Progenitor cell of endocrine pancreas (in vitro differentiated cells): ENCODE results near the gene RHOB. TPM values are rescaled to one million over a fixed set of nuclear protein-coding genes. Genes with fewer than 3 reads are reported as not detected.
A peak's percentile ranks its signal among the peaks of the same experiment; 100 is the strongest.

Source experiments
- DNase-seq: peaks from one replicate; pipeline ENCODE4 v3.0.0; 2021; ENCODE audit warnings: low spot score; ENCODE audit not compliant: unreplicated experiment
- H3K27ac Mint-ChIP-seq: 2 replicates; pipeline ENCODE4 v1.8.0; 2021; ENCODE audit warnings: mild to moderate bottlenecking, moderate library complexity, mixed read lengths
- H3K27me3 Mint-ChIP-seq: 2 replicates; pipeline ENCODE4 v1.8.0; 2021; ENCODE audit warnings: mixed read lengths
- H3K36me3 Mint-ChIP-seq: 2 replicates; pipeline ENCODE4 v1.8.0; 2022; ENCODE audit warnings: mixed read lengths; ENCODE audit not compliant: insufficient read depth
- H3K4me1 Mint-ChIP-seq: 2 replicates; pipeline ENCODE4 v1.8.0; 2021; ENCODE audit warnings: low read depth, mixed read lengths
- H3K4me3 Mint-ChIP-seq: 2 replicates; pipeline ENCODE4 v1.8.0; 2021; ENCODE audit warnings: low read depth, mild to moderate bottlenecking, moderate library complexity, mixed read lengths
- H3K9me3 Mint-ChIP-seq: 2 replicates; pipeline ENCODE4 v1.8.0; 2021; ENCODE audit warnings: low read depth, mixed read lengths
- total RNA-seq: library from RNA; stranded (reverse); gene quantifications from 2 replicates; pipeline ENCODE4 v1.2.1, GENCODE V29; 2021
- TF ChIP-seq, protein P1 (sequence below): fragments of 200-600 bp; sonication (generic); IDR thresholded peaks from one replicate; pipeline ENCODE4 v1.5.0; 2021; ENCODE audit warnings: antibody characterized with exemption, mild to moderate bottlenecking; ENCODE audit not compliant: unreplicated experiment

RHOB gene
- total RNA-seq, 1 donor from 2014 or later, result 148 TPM

DNA sequence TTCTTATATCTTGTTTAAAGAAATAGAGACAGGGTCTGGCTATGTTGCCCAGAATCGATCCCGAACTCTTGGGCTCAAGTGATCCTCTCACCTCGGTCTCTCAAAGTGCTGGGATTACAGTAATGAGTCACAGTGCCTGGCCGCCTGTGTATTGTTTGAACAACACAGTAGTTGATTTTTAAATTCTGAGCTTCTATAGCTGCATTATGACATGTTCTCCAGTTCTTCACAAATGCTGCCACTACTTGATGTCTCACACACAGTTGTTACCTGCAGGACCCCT lies 7.7 kb upstream of the RHOB start:
- TF ChIP-seq, protein P1, sequence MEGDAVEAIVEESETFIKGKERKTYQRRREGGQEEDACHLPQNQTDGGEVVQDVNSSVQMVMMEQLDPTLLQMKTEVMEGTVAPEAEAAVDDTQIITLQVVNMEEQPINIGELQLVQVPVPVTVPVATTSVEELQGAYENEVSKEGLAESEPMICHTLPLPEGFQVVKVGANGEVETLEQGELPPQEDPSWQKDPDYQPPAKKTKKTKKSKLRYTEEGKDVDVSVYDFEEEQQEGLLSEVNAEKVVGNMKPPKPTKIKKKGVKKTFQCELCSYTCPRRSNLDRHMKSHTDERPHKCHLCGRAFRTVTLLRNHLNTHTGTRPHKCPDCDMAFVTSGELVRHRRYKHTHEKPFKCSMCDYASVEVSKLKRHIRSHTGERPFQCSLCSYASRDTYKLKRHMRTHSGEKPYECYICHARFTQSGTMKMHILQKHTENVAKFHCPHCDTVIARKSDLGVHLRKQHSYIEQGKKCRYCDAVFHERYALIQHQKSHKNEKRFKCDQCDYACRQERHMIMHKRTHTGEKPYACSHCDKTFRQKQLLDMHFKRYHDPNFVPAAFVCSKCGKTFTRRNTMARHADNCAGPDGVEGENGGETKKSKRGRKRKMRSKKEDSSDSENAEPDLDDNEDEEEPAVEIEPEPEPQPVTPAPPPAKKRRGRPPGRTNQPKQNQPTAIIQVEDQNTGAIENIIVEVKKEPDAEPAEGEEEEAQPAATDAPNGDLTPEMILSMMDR, result no peak
- no peaks in the 10 kb centered on the region for H3K36me3 Mint-ChIP-seq
- no peak for DNase-seq
- H3K27me3 Mint-ChIP-seq, result peaks cover 3% of the 10 kb centered on the region
- H3K4me1 Mint-ChIP-seq, result peaks cover 17% of the 10 kb centered on the region
- no peak overlapping the region for H3K4me3 Mint-ChIP-seq
- peak overlapping the region; percentile 53 for H3K27ac Mint-ChIP-seq
- H3K9me3 Mint-ChIP-seq, result no peaks in the 10 kb centered on the region

DNA sequence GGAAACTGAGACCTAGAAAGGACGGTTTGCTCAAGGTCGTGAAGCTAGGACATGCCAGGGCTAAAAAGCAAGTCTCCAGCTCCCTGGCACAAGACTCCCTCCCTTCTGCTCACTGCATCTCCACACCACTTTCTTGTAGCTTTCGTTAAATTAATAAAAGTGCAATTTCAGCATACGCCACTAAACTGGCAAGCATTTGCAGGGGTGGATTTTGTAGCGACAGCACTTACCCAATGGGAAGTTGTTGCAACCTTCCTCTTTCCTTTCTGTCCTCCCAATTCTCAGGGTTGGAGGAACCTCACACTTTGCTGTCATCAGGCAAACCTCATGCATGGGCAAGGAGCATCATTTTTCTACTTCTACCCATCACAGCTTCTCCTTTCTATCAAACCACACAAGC lies 7.4 kb upstream of the RHOB start:
- Mint-ChIP-seq H3K27me3 (peaks cover 3% of the 10 kb centered on the region), H3K27ac (no peak overlapping the region), H3K4me3 (no peak overlapping the region), H3K9me3 (no peaks in the 10 kb centered on the region), H3K36me3 (no peaks in the 10 kb centered on the region), H3K4me1 (peaks cover 14% of the 10 kb centered on the region)
- TF ChIP-seq, protein P1, result no peak
- no peak for DNase-seq

DNA sequence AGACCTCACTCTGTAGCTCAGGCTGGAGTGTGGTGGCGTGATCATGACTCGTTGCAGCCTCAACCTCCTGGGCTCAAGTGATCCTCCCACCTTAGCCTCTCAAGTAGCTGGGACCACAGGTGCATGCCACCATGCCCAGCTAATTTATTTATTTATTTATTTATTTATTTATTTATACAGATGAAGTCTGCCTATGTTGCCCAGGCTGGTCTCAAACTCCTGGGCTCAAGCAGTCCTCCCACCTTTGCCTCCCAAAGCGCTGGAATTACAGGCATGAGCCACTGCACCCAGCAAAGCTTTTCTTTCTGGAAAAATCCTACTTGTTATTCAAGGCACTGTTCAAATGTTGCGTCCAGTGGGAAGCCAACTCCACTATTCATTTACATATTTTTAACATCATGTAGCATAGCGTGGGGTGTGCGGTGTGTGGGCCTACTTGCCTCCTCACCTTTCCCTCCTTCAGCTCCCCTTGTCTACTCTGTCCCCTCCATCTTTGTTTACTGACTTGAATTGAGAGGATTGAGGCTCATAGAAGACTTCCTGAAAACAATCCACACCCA lies 6.8 kb upstream of the RHOB start:
- H3K9me3 Mint-ChIP-seq, result no peaks in the 10 kb centered on the region
- peaks cover 3% of the 10 kb centered on the region for H3K27me3 Mint-ChIP-seq
- no peak overlapping the region for H3K4me3 Mint-ChIP-seq
- DNase-seq, result no peak
- H3K36me3 Mint-ChIP-seq, result no peaks in the 10 kb centered on the region
- no peak overlapping the region for H3K27ac Mint-ChIP-seq
- TF ChIP-seq, protein P1, result no peak
- peaks cover 12% of the 10 kb centered on the region for H3K4me1 Mint-ChIP-seq

DNA sequence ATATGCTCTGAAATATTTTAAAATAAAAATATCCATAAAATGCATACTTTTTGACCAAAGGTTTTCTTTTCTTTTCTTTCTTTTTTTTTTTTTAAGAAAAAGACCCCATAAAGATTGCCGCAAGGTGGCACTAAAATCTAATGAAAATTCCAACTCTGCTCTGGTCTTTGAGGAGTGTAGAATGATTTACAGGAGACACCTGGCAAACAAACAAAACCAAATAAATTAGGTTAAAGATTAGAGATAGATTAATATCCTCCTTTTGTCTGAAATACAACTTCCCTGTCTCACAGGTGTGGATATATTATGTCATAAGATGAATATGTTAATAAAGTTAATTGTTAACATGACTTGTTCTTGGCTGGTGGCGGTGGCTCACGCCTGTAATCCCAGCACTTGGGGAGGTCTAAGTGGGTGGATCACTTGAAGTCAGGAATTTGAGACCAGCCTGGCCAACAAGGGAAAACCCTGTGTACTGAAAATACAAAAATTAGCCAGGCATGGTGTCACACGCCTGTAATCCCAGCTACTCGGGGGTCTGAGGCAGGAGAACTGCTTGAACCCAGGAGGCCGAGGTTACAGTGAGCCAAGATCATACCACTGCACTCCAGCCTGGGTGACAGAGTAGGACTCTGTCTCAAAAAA lies 3.5 kb upstream of the RHOB start:
- TF ChIP-seq, protein P1, result peak; percentile 80
- Mint-ChIP-seq H3K4me3 (peak overlapping the region; percentile 16), H3K36me3 (no peaks in the 10 kb centered on the region), H3K4me1 (peaks cover 17% of the 10 kb centered on the region), H3K27me3 (peaks cover 3% of the 10 kb centered on the region), H3K9me3 (no peaks in the 10 kb centered on the region), H3K27ac (peak overlapping the region; percentile 98)
- no peak for DNase-seq

GRCh38 chr2:20444101-20444992 lies 2.5 kb upstream of the RHOB start:
- H3K27me3 Mint-ChIP-seq, result peaks cover 3% of the 10 kb centered on the region
- H3K36me3 Mint-ChIP-seq, result peaks cover under 1% of the 10 kb centered on the region
- H3K4me3 Mint-ChIP-seq, result no peak overlapping the region
- DNase-seq, result no peak
- peaks cover 24% of the 10 kb centered on the region for H3K4me1 Mint-ChIP-seq
- H3K9me3 Mint-ChIP-seq, result no peaks in the 10 kb centered on the region
- H3K27ac Mint-ChIP-seq, result peak overlapping the region; percentile 98
- TF ChIP-seq, protein P1, result no peak
